Measurements from ENCODE around the gene CASP12.

DNA sequence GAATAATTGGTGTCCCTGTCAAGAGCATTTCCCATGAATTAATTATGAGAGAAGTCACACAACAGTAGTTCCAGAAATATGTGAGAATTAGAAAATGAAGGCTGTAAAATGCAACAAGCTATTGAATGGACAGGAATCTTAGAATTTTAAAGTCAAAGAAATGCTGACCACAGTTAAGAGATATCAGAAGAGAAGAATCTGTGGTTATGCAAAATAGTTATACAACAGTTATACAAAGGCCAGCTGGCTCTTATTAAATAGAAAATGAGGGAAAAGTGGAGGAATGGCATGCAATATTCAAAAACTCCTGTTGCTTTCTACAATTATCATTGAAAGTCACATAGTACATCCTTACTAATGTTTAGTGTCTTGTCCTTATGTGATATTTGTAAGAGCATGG lies 27.4 kb downstream of the CASP12 start:
- no peak for TF ChIP-seq POLR2A (IDR thresholded peaks at IDR 0.05)
- TF ChIP-seq, protein P1, sequence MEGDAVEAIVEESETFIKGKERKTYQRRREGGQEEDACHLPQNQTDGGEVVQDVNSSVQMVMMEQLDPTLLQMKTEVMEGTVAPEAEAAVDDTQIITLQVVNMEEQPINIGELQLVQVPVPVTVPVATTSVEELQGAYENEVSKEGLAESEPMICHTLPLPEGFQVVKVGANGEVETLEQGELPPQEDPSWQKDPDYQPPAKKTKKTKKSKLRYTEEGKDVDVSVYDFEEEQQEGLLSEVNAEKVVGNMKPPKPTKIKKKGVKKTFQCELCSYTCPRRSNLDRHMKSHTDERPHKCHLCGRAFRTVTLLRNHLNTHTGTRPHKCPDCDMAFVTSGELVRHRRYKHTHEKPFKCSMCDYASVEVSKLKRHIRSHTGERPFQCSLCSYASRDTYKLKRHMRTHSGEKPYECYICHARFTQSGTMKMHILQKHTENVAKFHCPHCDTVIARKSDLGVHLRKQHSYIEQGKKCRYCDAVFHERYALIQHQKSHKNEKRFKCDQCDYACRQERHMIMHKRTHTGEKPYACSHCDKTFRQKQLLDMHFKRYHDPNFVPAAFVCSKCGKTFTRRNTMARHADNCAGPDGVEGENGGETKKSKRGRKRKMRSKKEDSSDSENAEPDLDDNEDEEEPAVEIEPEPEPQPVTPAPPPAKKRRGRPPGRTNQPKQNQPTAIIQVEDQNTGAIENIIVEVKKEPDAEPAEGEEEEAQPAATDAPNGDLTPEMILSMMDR (IDR thresholded peaks at IDR 0.05): no peak

Data from breast epithelium (tissue), 3 donors.